ENCODE data around the gene FTCDNL1.

FTCDNL1 gene

GRCh38 chr2:199716807-199717586, 134.0 kb downstream of the FTCDNL1 start:
- no peaks in the 10 kb centered on the region for H4K20me1 ChIP-seq (ENCODE audit: insufficient read depth, low read length)
- H3K79me2 ChIP-seq (ENCODE audit: insufficient read depth, low read length), result no peaks in the 10 kb centered on the region
- H2AFZ ChIP-seq (ENCODE audit: low read depth, low read length), result no peak overlapping the region
- DNase-seq, result no peak
- no peak overlapping the region for H3K9ac ChIP-seq (ENCODE audit: low read depth, low read length)
- no peak overlapping the region for H3K4me3 ChIP-seq (ENCODE audit: low read depth in 1 of 2, low read length in 2 of 2)
- no peaks in the 10 kb centered on the region for H3K4me1 ChIP-seq (ENCODE audit: insufficient read depth, low read length)
- ATAC-seq (ENCODE audit: insufficient read depth, low read depth), result no peak
- no peak overlapping the region for H3K27ac ChIP-seq (ENCODE audit: low read length)
- TF ChIP-seq EZH2 (IDR thresholded peaks at IDR 0.05; ENCODE audit: borderline replicate concordance, low read depth, low read length, severe bottlenecking), result no peak
- H3K9me3 ChIP-seq (ENCODE audit: insufficient read depth, low read length, severe bottlenecking), result no peaks in the 10 kb centered on the region
- H3K27me3 ChIP-seq (ENCODE audit: insufficient read depth, low read length, poor library complexity), result no peaks in the 10 kb centered on the region
- H3K36me3 ChIP-seq (ENCODE audit: insufficient read depth, low read length), result no peaks in the 10 kb centered on the region
- no peak overlapping the region for H3K4me2 ChIP-seq (ENCODE audit: insufficient read depth, low read length)

- Histone ChIP-seq H3K27me3 (ENCODE audit: insufficient read depth, low read length, poor library complexity) (no peaks in the 10 kb centered on the region), H3K4me1 (ENCODE audit: insufficient read depth, low read length) (no peaks in the 10 kb centered on the region), H3K79me2 (ENCODE audit: insufficient read depth, low read length) (no peaks in the 10 kb centered on the region), H4K20me1 (ENCODE audit: insufficient read depth, low read length) (no peaks in the 10 kb centered on the region), H3K27ac (ENCODE audit: low read length) (no peak overlapping the region), H3K4me2 (ENCODE audit: insufficient read depth, low read length) (no peak overlapping the region), H3K9ac (ENCODE audit: low read depth, low read length) (no peak overlapping the region), H3K4me3 (ENCODE audit: low read depth in 1 of 2, low read length in 2 of 2) (no peak overlapping the region), H2AFZ (ENCODE audit: low read depth, low read length) (no peak overlapping the region), H3K9me3 (ENCODE audit: insufficient read depth, low read length, severe bottlenecking) (no peaks in the 10 kb centered on the region), H3K36me3 (ENCODE audit: insufficient read depth, low read length) (no peaks in the 10 kb centered on the region)
- TF ChIP-seq EZH2 (IDR thresholded peaks at IDR 0.05; ENCODE audit: borderline replicate concordance, low read depth, low read length, severe bottlenecking), result no peak
- TF ChIP-seq, protein P1, sequence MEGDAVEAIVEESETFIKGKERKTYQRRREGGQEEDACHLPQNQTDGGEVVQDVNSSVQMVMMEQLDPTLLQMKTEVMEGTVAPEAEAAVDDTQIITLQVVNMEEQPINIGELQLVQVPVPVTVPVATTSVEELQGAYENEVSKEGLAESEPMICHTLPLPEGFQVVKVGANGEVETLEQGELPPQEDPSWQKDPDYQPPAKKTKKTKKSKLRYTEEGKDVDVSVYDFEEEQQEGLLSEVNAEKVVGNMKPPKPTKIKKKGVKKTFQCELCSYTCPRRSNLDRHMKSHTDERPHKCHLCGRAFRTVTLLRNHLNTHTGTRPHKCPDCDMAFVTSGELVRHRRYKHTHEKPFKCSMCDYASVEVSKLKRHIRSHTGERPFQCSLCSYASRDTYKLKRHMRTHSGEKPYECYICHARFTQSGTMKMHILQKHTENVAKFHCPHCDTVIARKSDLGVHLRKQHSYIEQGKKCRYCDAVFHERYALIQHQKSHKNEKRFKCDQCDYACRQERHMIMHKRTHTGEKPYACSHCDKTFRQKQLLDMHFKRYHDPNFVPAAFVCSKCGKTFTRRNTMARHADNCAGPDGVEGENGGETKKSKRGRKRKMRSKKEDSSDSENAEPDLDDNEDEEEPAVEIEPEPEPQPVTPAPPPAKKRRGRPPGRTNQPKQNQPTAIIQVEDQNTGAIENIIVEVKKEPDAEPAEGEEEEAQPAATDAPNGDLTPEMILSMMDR (IDR thresholded peaks at IDR 0.05; ENCODE audit: borderline replicate concordance, extremely low read depth, low read length, poor library complexity, severe bottlenecking), result no peak
- DNase-seq, result no peak
- no peak for ATAC-seq (ENCODE audit: insufficient read depth, low read depth)
Measured at GRCh38 chr2:199713746-199714145, 137.2 kb downstream of the FTCDNL1 start.

- Histone ChIP-seq H3K27me3 (ENCODE audit: insufficient read depth, low read length, poor library complexity) (peaks cover under 1% of the 10 kb centered on the region), H3K9me3 (ENCODE audit: insufficient read depth, low read length, severe bottlenecking) (no peaks in the 10 kb centered on the region), H4K20me1 (ENCODE audit: insufficient read depth, low read length) (no peaks in the 10 kb centered on the region), H3K79me2 (ENCODE audit: insufficient read depth, low read length) (no peaks in the 10 kb centered on the region), H3K4me2 (ENCODE audit: insufficient read depth, low read length) (no peak overlapping the region), H2AFZ (ENCODE audit: low read depth, low read length) (no peak overlapping the region), H3K27ac (ENCODE audit: low read length) (no peak overlapping the region), H3K9ac (ENCODE audit: low read depth, low read length) (no peak overlapping the region), H3K4me1 (ENCODE audit: insufficient read depth, low read length) (no peaks in the 10 kb centered on the region), H3K4me3 (ENCODE audit: low read depth in 1 of 2, low read length in 2 of 2) (no peak overlapping the region), H3K36me3 (ENCODE audit: insufficient read depth, low read length) (no peaks in the 10 kb centered on the region)
- TF ChIP-seq, protein P1 (IDR thresholded peaks at IDR 0.05; ENCODE audit: borderline replicate concordance, extremely low read depth, low read length, poor library complexity, severe bottlenecking), result no peak
- no peak for TF ChIP-seq EZH2 (IDR thresholded peaks at IDR 0.05; ENCODE audit: borderline replicate concordance, low read depth, low read length, severe bottlenecking)
- no peak for ATAC-seq (ENCODE audit: insufficient read depth, low read depth)
- DNase-seq, result no peak
Measured at GRCh38 chr2:199710551-199710950, 140.4 kb downstream of the FTCDNL1 start.

Measured in DND-41 (cell line).